ENCODE results near the gene NUMB.

Gene NUMB

GRCh38 chr14:73258076-73258475 lies 200.3 kb downstream of the NUMB start:
- DNase-seq: no peak

GRCh38 chr14:73255693-73256225 lies 202.6 kb downstream of the NUMB start:
- DNase-seq: no peak

GRCh38 chr14:73255005-73255400 lies 203.3 kb downstream of the NUMB start:
- no peak for DNase-seq

GRCh38 chr14:73254247-73255004 lies 203.9 kb downstream of the NUMB start:
- no peak for DNase-seq

- DNase-seq: no peak
These were observed 204.6 kb downstream of the NUMB start for GRCh38 chr14:73253721-73254120.

- no peak for DNase-seq
These were observed 205.1 kb downstream of the NUMB start for GRCh38 chr14:73253323-73253610.

GRCh38 chr14:73252491-73253322 lies 205.6 kb downstream of the NUMB start:
- DNase-seq: no peak

GRCh38 chr14:73251516-73252215 lies 206.7 kb downstream of the NUMB start:
- DNase-seq: no peak

GRCh38 chr14:73250781-73251500 lies 207.4 kb downstream of the NUMB start:
- no peak for DNase-seq

GRCh38 chr14:73250317-73250713 lies 208.0 kb downstream of the NUMB start:
- DNase-seq: no peak

- DNase-seq: no peak
These were observed 208.6 kb downstream of the NUMB start for GRCh38 chr14:73249564-73250316.

GRCh38 chr14:73249108-73249507 lies 209.2 kb downstream of the NUMB start:
- DNase-seq: no peak

- no peak for DNase-seq
These were observed 210.1 kb downstream of the NUMB start for GRCh38 chr14:73248108-73248868.

GRCh38 chr14:73246387-73247150 lies 211.8 kb downstream of the NUMB start:
- DNase-seq: no peak

- DNase-seq: peak; percentile 21
These were observed 212.6 kb downstream of the NUMB start for GRCh38 chr14:73245480-73246325.

GRCh38 chr14:73244541-73245290 lies 213.6 kb downstream of the NUMB start:
- no peak for DNase-seq

GRCh38 chr14:73243748-73244147 lies 214.6 kb downstream of the NUMB start:
- DNase-seq: no peak

GRCh38 chr14:73243341-73243740 lies 215.0 kb downstream of the NUMB start:
- DNase-seq: no peak
